Activated gamma-delta T cell treated with anti-CD3 and anti-CD28 coated beads, Interleukin-2, amount 50 U/mL, for 16 hours (primary cell): Measurements from ENCODE around the gene PRELID3B.
"Not testable (repeated sequence)": the region's sequence is repeated elsewhere in the genome, so short reads cannot be mapped to it uniquely, and the experiment has no call there.

ENCODE experiments used
- DNase-seq: peaks from one replicate; pipeline ENCODE4 v3.0.0-alpha.2; 2020; ENCODE audit warnings: low read depth

PRELID3B gene

DNA sequence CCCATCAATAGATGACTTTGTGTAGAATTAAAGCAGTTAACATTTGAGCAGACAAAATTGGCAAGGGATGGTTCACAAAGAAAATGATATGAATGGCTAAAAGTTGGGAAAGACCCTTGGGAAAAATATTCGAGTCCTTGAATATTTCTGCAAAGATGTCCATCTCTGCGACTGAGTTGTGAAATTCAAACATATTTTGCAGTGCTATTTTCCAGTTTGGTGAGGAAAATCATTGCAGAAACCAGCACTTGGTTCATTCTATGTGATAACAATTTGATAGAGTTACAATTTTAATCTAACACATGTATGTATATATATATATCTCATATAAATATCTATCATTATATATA, 6.1 kb upstream of the PRELID3B start:
- DNase-seq, result no peak

DNA sequence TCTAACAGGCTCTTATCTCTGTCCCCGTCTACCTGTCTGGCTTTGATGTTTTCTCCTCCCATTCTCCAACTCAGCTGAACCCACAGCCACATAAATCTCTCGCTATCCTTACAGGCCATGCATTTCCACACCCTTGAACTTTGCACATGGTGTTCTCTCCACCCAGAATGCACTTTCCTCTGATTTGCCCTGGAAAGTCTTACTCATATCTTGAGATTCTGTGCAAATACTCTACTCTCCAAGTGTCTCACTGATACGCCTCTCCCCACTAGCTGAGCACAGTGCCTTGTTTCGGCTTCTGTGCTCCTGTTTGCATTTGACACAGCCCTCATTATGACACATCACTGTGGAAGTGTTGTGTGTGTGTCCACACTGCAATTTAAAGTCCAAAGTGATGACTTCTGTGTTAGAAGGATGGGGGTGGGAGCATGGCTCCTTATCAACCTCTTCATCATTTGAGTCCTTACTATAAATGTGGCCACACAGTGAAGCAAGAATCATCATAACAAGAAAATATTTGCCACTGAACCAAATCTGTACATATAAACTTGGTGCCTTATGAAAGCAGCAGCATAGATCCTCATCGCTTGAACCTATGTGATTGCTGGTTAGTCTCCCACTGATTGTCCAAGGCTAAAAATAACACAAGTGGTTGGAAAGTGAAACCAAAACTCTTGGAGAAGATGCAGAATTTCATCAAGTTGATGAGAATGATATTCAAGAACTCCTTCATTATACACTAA, 5.5 kb upstream of the PRELID3B start:
- DNase-seq, result no peak

DNA sequence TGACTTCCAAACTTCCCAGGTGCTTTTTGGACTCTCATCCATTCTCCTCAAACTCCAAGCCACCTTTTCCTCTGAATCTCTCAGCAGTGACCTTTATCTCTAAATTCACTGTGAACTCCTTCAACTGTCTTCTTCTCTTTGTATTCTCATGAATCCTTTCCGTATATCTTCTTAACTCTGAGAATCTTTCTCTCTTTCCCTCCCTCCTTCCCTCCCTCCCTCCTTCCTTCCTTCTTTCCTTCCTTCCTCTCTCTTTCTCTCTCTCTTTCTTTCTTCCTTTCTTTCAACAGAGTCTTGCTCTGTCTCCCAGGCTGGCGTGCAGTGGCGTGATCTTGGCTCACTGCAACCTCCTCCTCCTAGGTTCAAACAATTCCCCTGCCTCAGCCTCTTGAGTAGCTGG, 4.3 kb upstream of the PRELID3B start:
- DNase-seq, result no peak

DNA sequence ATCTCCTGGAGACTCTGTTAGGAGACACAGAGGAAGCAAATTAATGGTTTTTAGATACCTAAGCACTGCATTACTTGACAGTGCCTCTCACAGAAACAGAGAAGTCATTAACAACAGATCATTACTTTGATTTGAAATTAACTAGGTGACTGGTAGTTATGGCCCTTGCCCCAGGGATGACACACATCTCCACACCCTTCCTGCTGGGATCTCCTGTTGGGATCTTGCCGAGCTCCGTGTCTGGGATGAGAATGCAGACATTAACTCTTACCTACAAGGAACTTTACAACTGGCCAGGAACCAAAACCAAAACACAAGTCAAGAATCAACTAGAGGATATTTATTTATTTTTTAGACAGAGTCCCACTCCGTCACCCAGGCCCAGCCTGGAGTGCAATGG, 2.2 kb upstream of the PRELID3B start:
- DNase-seq, result no peak

DNA sequence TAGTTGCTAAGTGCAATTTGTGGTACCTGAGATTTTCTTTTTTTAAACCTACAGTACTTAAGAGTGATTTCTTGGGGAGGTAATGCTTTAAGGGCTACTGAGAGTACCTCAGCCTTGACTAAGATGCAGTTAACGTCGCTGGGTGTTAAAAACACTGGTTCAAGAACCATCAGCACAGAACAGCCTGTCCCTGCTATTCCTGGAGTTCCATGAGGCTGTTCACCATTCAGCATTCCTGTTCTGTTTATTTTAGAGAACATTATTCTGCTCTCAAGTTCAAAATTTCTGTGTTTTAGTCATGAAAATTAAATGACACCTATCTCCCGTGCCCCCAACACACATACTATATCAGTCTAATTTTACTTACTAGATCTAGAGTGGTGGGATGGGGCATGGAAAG, 1.7 kb upstream of the PRELID3B start:
- no peak for DNase-seq

DNA sequence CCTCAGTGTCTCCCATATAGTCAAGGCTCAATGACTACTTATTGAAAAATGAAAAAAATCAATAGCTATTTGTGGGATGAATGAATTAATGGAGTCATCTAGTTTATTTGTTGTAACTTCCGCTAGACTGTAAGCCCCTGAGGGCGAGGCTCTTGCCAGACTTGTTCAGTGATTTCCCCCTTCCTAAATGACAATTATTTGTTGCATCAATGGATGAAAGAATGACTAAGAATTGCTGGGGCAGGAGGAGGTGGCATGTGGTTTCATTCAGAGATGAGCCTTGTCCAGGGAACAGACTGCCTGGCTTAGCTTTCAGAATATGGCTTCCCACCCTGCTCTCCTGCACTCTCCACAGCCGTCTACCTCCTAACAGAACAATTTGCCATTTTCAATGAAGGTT, 1.1 kb upstream of the PRELID3B start:
- no peak for DNase-seq

DNA sequence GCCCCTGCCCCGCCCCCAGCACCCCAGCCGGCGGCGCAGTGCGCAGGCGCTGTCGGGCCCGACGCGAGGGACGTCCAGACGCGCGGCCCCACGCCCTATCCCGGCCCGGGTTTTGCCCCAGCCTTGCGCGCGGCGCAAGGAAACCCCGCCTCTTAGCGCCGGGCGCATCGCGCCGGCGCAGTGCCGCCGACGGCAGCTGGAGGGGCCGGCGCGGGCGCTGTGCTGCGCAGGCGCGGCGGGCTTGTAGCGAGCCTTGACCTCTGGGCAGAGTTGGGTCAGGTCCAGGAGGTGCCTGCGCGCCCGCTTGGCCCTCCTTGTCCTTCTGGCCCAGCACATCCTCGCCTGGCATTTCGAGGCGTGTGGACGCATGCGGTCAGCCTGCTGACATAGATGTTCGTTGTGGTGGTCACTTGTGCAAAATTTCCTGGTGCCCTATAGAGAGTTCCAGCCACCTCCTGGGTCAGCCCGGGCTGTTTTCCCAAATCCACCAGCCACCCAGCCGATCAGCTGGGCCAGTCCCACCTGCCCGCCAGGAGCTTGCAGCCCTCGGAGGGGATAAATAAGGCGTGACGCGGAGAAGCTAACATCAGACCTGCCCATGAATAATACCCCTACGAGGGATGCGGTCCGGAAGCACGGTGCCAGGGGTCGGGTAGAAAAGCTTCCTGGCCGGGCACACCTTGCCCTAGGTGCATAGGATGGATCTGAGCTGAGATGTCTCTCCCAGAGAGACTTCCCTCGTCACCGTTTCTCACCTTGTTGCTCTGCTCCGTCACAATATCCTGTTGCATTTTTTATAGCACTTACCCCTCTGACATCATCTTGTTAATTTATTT, 428 bp upstream of the PRELID3B start:
- peak; percentile 90 for DNase-seq

DNA sequence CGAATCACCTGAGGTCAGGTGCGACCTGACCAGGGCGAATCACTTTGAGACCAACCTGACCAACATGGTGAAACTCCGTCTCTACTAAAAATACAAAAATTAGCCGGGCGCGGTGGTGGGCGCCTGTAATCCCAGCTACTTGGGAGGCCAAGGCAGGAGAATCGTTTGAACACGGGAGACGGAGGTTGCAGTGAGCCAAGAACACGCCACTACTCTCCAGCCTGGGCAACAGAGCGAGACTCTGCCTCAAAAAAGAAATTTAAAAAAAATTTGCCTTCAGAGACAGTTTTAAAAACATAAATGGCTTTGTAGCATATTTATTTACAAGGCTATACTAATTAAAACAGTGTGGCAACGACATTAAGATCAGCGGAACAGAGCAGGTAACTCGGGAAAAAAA, 1.1 kb downstream of the PRELID3B start:
- DNase-seq, result not testable (repeated sequence)

DNA sequence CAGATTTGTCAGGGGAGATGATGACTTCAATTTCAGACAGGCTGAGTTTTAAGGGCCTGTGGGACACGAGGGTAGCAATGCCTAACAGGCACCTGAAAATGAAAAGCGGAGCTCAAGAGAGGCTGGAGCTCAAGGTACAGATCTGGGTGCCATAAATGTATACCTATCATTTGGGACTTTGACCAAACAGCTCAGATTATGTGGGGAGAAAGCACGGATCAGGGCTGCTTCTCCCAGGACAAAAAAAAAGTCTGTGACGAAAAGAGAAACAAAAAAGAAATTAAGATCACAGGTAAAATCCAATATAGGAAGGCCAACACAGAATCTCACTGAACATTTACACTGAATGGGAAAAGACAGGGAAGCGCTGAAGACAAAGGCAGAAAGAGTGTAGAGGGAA, 1.9 kb downstream of the PRELID3B start:
- DNase-seq, result no peak

DNA sequence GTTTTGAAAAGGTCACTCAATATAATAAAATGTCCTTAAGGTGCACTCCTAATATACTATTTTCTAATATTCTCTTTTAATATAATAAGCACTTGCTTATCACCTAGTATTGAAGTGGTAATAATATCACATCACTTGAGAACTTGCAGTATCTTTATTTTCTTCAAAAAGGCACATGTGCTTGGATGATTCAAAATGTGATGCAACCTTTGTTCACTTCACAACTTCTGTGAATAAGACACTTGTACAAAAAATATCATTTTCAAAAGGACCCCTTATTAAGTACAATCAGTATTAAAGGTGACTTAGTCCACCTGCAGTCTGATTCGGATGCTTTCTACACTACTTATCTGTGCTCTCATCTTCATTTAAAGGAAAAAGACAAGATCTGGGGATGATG, 3.4 kb downstream of the PRELID3B start:
- DNase-seq, result no peak

DNA sequence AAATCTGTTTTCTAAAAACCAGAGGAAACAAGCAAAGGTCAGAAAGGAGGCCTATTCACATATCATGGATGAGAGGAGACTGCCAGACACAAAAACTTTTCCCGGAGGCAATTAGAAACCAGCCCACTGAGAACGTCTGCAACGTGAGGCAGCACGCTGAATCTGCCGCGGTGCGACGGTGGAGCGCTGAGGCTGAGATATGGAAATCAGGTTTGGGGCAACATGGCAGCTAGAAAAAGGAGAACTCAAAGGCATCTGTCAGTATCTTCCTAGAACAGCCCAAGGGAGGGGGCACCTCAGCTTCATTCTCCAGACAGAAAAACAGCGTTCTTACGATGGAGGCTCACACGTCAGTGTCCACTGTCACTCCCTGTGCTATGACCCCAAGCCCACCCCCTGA, 5.2 kb downstream of the PRELID3B start:
- no peak for DNase-seq

DNA sequence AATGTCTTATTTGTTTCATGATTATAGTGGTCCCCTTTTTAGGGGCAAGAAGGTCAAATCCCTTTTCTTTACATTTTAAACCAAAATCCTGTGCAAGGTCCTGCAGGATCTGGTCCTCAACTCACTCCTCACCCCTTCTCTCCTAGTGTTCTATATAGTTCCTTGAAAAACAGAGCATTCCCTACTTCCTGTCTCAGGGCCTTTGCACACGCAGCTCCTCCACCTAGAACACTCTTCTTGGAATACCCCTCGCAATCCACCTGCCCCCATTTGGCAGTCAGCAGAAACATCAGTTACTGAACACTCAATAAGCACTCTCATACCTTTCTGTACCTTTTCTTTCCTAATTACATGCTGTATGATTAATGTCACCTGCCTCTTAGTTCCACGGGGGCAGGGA, 7.2 kb downstream of the PRELID3B start:
- no peak for DNase-seq

DNA sequence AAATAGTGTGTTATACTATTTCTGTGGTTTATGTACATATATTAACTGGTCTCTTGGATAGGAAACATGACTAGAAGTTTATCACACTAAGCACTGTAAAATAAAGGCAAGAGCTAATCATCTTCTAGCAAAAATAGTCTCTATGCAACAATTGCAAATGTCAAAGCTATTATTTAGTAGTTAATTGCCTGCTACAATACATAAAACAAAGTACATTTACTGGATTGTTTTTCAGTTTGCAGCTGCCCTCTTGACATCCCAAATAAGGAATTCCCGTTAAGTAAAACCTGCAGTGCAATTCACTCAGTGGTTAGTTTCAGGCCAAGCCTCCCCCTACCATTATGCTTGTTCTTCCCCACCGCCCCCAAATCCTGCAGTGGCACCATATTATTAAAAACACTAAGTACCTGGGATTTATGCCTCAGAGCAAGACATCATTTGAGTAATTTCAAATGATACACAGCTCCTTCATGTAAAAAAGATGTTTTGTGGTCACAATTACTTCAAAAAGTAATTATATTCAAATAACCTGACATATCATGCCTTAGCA, 8.9 kb downstream of the PRELID3B start:
- DNase-seq, result no peak

DNA sequence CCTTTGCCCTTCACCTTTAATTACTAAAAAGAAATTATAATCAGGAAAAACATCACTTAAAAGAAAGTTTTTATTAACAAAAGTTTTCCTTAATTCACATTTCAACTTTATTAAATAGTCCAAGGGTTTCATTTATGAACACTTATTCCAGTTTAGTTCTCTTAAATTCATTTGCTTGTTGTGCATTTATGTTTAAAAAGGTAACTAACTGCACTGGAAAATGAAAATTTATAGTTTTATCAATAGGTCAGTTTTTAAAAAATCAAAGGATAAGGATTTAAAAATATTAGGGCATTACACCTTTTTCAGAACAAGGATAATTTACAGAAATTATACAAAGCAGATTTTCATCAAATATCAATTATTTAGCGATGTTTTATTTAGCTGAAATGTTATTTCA, 9.5 kb downstream of the PRELID3B start:
- DNase-seq, result no peak

DNA sequence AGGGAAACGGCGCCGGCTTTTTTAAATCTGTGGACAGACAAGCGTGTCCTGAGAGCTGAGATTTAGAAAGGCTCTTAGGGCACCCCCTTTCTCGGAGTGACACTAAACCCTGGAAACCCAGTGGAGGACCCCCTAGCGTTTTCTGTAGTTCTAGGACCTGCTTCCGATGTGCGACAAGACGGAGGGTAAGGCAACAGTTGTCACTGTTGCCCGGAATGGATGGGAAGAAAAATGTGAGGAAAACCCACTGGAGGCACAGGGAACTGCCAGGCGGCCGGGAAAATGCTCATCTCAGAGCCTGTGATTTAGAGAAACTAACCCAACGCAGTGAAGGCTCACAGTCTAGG, 9.9 kb downstream of the PRELID3B start:
- no peak for DNase-seq

DNA sequence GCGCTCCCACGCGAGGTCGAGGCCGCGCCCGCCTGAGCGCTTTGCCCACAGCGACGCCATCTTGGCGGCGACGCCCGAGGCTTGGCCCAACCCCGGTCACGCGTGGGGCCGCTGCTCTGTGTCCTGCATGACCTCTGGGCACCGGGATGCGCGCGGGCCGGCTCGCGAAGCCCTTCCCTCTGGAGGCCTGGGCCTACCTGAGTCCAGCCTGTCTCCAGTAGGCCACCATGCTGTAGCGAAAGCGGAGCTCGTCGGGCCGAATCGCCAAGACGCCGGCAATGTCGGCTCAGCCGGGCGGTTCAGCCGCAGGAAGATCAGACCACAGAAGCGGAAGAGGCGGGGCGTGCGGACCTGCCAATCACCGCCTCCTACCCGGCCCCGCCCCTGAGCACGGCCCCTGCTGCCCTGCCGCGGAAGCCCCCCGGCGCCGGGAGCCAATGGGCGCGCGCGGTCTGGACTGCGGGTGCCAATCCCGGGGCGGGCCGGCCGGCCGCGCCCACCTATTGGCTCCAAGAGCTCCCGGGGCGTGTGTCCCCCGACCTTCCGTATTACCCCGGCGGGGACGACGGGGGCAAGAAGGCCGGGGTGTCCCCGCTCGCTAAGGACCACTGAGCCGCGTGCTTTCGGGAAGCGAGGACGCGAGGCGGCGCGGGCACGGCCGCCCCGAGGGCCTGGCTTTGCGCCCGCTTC, 10.4 kb downstream of the PRELID3B start, which contains the start of gene ATP5F1E:
Gene ATP5F1E (minus strand): TSS at position 313 of the 690 bp plus-strand sequence. CDS start 84 bp downstream, at position 229.
- DNase-seq, result peak; percentile 96

DNA sequence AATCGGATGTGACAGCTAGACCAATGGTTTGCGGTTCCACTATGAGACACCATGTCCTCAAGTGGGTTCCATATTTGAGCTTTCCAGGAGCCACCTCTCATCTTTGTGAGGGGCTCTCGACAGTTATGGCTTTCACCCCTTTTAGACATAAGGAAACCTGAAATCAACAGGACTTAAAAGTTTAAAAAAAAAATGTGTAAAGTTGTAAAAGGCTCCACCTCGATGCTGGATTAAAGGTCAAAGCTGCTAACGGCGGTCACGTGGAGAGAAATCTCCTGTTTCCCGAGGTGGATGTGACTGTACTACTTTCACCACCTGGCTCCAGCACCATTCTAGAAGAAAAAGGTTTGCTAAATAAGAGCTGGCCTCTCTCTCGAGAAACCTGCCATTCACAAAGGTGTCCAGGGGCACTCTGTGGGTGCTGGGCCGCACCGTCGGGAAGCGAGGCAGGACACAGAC, 11.0 kb downstream of the PRELID3B start:
- peak; percentile 39 for DNase-seq

DNA sequence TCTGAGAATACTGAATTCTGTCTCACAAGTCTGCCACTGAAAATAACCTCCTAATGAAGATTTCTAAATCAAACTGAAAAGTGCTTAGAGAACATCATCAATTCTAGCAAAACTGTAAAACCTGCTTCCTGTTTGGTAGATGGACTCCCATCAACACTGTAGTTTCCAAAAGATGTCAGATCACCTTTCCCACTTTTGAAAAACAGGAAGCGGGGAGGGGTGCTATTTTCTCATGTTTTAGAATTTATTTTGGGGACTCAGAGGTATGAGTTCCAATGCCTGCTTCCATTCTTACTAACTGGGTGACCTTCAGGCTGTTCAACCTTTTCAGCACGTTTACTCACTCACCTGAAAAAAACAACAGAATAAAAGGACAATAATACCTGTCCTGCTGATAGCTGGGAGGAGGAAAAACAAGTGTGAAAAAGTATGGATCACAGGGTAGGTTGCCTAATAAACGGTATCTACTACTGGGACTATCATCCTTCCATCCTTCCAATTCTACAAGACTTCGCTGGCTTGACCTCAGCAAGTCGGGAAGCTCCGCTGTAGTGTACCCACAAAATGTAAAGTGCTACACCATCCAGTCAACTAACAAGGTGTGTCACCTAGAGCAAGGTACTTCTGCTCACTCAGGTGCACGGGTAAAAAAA, 11.5 kb downstream of the PRELID3B start:
- no peak for DNase-seq

DNA sequence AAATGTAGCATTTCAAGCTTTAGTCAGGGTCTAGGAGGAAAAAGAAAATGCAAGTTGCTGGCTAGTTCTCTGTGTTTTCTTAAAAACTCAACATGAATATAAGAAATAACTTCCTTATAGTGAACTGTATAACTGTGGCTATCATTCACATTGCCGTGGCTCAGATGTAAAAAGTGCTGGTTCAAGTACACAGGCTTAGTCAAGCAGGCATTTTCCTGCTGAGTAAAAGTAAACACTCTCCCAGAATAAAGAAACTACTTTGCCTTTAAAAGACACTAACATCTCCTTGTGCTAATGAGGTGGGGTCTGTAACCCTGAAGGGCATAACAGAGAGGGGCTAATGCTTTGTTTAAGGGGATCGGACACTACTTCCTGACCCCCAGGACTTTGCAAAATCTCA, 13.8 kb downstream of the PRELID3B start:
- DNase-seq, result no peak

DNA sequence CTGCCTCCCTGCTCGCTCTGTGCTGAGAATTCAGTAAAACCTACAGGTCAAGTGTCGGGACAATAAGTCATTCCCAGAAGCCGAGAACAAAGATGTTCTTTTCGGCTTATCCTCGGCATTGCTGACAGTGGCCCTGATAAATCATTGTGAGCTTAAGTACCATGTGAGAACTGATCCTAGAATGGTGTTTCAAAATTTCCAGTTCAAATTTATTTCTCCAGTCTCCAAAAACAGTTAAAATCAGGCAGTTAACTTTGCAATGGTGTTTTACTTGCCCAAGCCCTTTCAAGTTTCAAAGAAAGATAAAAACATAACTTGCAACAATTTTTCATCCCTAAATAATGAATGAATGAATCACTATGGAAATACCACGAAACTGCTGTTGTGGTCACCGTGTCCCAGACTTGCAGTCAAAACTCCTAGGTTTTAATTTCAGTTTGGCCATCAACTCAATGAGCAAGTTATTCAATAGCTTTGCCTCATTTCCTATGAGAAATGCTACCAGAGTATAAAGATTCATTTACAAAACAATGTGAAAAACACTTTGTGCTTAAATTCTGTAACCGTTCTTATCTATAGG, 14.8 kb downstream of the PRELID3B start:
- no peak for DNase-seq

DNA sequence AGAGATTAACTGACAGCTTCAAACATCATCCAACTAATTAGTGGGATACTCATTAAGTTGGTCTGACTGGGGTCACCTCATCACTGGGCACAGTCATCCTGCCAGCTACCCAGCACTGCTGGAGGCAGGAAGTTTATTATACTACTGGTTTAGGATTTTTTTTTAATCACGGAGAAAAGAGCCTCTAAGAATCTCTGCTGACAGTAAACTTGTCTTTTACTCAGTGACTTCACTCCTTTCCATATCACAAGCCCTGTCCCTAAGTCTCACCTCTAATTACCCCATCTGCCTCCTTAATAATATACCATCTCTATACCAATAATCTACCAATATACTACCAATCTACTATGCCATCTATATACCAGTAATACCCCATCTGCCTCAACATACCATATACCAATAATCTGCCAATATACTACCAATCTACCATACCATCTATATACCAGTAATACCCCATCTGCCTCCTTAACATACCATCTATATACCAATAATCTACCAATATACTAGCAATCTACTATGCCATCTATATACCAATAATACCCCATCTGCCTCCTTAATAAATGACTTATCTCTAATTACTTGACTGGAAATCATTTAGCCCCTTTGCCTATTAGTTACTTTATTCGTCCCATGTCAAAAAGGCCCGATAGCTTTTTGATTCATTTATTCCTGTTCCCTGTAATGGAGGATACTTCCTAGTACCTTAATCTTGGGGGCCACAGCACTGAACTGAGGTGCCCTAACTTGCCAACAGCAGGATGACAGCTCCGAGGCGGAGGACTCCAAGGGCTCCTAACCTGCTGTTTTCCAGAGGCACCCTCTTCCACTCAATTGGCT, 15.5 kb downstream of the PRELID3B start:
- no peak for DNase-seq
